Lower leg skin (tissue), 3 donors: ENCODE results near the gene MED27.

Experiments used
- POLR2A ChIP-seq, 2 donors: fragments of 450-650 bp; IDR thresholded peaks; one replicate each; pipeline ENCODE4 v1.6.1; 2016 to 2017; ENCODE audit warnings: antibody characterized with exemption in 2 of 2, mild to moderate bottlenecking in 1 of 2, moderate library complexity in 1 of 2
- TF ChIP-seq, protein P1 (sequence below), 3 donors: fragments of 450-650 bp; IDR thresholded peaks; one replicate each; pipeline ENCODE4 v1.5.1; 2016; ENCODE audit warnings: antibody characterized with exemption in 3 of 3, mild to moderate bottlenecking in 3 of 3, moderate library complexity in 2 of 3

DNA sequence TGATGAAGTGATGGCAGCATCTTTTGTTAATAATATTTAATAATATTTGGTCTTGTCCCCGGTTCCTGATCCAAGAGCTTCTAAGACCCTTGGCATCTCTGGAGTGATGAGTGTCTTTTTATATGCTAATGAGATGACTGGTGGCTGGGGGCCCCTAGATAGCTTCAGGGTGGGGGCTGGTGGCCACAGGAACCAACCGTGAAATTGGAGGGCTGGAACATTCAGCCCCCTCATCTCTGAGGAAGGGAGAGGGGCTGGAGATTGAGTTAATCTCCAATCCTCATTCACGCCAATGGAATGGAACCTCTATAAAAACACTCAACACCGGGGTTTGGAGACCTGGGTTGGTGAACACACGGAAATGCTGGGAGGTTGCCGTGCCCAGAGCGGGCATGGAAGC lies 261.6 kb downstream of the MED27 start:
- TF ChIP-seq, protein P1, sequence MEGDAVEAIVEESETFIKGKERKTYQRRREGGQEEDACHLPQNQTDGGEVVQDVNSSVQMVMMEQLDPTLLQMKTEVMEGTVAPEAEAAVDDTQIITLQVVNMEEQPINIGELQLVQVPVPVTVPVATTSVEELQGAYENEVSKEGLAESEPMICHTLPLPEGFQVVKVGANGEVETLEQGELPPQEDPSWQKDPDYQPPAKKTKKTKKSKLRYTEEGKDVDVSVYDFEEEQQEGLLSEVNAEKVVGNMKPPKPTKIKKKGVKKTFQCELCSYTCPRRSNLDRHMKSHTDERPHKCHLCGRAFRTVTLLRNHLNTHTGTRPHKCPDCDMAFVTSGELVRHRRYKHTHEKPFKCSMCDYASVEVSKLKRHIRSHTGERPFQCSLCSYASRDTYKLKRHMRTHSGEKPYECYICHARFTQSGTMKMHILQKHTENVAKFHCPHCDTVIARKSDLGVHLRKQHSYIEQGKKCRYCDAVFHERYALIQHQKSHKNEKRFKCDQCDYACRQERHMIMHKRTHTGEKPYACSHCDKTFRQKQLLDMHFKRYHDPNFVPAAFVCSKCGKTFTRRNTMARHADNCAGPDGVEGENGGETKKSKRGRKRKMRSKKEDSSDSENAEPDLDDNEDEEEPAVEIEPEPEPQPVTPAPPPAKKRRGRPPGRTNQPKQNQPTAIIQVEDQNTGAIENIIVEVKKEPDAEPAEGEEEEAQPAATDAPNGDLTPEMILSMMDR (IDR thresholded peaks at IDR 0.05) = no peak
- TF ChIP-seq POLR2A (IDR thresholded peaks at IDR 0.05) = no peak
